B cell (primary cell): ENCODE data around the gene LIPJ.

Source experiments
- CTCF ChIP-seq: fragments of 200-600 bp; IDR thresholded peaks from one replicate; pipeline ENCODE4 v1.8.0; 2022; ENCODE audit warnings: antibody characterized with exemption, mild to moderate bottlenecking
- EZH2 ChIP-seq: IDR thresholded peaks from 2 replicates; pipeline ENCODE4 v1.6.1; 2012; ENCODE audit warnings: borderline replicate concordance, low read depth, mild to moderate bottlenecking, moderate library complexity, low read length; ENCODE audit not compliant: insufficient read depth, poor library complexity, severe bottlenecking

GRCh38 chr10:88640186-88640585 lies 53.6 kb downstream of the LIPJ start:
- TF ChIP-seq CTCF (no peak), EZH2 (no peak)
